Parathyroid adenoma (tissue), 2 donors: ENCODE data around the gene PRLH.

Experiments
- H2AFZ ChIP-seq: fragments of 300-600 bp; sonication (generic); one replicate; pipeline ENCODE4 v1.7.0; 2017; ENCODE audit warnings: antibody characterized with exemption, mild to moderate bottlenecking
- H3K27ac ChIP-seq: fragments of 300-600 bp; sonication (generic); one replicate; pipeline ENCODE4 v1.7.0; 2017
- H3K27me3 ChIP-seq: fragments of 300-600 bp; sonication (generic); one replicate; pipeline ENCODE4 v1.7.0; 2017; ENCODE audit warnings: low read length; ENCODE audit not compliant: control insufficient read depth, insufficient read depth
- H3K36me3 ChIP-seq: fragments of 300-600 bp; sonication (generic); one replicate; pipeline ENCODE4 v1.7.0; 2017; ENCODE audit warnings: low read length; ENCODE audit not compliant: control insufficient read depth, insufficient read depth
- H3K4me1 ChIP-seq: fragments of 300-600 bp; sonication (generic); one replicate; pipeline ENCODE4 v1.7.0; 2017; ENCODE audit warnings: control low read depth
- H3K4me2 ChIP-seq: fragments of 300-600 bp; sonication (generic); one replicate; pipeline ENCODE4 v1.7.0; 2017; ENCODE audit warnings: low read length
- H3K4me3 ChIP-seq: fragments of 300-600 bp; sonication (generic); one replicate; pipeline ENCODE4 v1.7.0; 2017; ENCODE audit warnings: low read depth, low read length
- H3K79me2 ChIP-seq: fragments of 300-600 bp; sonication (generic); one replicate; pipeline ENCODE4 v1.7.0; 2017; ENCODE audit warnings: control low read depth
- H3K9ac ChIP-seq: fragments of 300-600 bp; sonication (generic); one replicate; pipeline ENCODE4 v1.7.0; 2017; ENCODE audit warnings: mild to moderate bottlenecking
- H3K9me3 ChIP-seq: fragments of 300-600 bp; sonication (generic); one replicate; pipeline ENCODE4 v1.7.0; 2017; ENCODE audit warnings: low read length; ENCODE audit not compliant: control insufficient read depth
- TF ChIP-seq, protein P1 (sequence below): fragments of 300-600 bp; sonication (generic); IDR thresholded peaks from one replicate; pipeline ENCODE4 v1.7.0; 2017; ENCODE audit warnings: antibody characterized with exemption, mild to moderate bottlenecking
- donor health status: primary hyperparathyroidism.

PRLH gene

DNA sequence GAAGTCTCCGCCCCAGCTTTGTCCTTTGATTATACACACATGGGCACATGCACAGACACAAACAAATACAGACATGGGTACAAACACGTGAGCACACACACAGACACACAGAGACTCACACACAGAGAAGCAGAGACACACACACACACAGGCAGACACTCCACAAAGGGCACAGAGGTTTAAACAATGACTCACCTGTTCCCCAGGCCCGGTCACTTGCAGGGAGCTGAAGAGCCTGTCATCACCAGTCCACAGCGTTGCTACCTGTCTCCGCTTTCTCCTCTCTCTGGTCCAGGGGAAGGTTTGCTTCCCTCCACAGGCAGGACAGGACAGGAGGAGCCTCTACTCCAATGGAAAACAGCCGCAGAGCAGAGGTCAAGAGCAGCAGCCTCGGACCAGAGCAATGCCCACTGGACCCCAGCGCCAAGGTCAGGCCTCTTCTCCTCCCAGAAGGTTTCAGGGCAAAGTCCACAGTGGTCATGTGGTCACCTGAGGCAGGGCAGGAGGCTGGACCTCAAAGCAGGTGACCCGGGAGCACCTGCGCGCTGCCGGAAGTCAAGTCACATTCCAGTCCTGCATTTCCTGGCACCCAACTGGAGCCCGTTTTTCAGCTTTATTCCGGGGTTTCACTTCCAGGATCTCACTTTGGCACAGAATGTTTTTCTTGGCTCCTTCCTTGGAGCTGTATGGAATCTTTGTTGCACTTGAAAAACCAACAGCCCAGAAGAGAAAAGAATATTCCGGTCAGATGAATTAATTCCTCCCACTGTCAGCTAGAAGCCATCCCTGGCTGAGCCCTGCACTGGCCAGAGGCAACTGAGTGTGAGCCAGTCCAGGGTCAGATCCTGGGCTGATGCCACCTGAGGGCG is 24.1 kb downstream of the PRLH start, which contains the start of gene RAB17:
Gene RAB17 (minus strand): TSS at position 463 of the 869 bp plus-strand sequence. CDS start 4,580 bp downstream, outside the sequence.
- Histone ChIP-seq H3K4me1 (peaks cover 38% of the 10 kb centered on the region), H3K4me2 (peak within 1 kb of the TSS; percentile 85), H2AFZ (peak within 1 kb of the TSS; percentile 72), H3K27me3 (no peaks in the 10 kb centered on the region), H3K79me2 (no peaks in the 10 kb centered on the region), H3K27ac (peak within 1 kb of the TSS; percentile 94), H3K9me3 (no peaks in the 10 kb centered on the region), H3K4me3 (peak within 1 kb of the TSS; percentile 70), H3K36me3 (no peaks in the 10 kb centered on the region), H3K9ac (peak within 1 kb of the TSS; percentile 40)
- TF ChIP-seq, protein P1, sequence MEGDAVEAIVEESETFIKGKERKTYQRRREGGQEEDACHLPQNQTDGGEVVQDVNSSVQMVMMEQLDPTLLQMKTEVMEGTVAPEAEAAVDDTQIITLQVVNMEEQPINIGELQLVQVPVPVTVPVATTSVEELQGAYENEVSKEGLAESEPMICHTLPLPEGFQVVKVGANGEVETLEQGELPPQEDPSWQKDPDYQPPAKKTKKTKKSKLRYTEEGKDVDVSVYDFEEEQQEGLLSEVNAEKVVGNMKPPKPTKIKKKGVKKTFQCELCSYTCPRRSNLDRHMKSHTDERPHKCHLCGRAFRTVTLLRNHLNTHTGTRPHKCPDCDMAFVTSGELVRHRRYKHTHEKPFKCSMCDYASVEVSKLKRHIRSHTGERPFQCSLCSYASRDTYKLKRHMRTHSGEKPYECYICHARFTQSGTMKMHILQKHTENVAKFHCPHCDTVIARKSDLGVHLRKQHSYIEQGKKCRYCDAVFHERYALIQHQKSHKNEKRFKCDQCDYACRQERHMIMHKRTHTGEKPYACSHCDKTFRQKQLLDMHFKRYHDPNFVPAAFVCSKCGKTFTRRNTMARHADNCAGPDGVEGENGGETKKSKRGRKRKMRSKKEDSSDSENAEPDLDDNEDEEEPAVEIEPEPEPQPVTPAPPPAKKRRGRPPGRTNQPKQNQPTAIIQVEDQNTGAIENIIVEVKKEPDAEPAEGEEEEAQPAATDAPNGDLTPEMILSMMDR: no peak

DNA sequence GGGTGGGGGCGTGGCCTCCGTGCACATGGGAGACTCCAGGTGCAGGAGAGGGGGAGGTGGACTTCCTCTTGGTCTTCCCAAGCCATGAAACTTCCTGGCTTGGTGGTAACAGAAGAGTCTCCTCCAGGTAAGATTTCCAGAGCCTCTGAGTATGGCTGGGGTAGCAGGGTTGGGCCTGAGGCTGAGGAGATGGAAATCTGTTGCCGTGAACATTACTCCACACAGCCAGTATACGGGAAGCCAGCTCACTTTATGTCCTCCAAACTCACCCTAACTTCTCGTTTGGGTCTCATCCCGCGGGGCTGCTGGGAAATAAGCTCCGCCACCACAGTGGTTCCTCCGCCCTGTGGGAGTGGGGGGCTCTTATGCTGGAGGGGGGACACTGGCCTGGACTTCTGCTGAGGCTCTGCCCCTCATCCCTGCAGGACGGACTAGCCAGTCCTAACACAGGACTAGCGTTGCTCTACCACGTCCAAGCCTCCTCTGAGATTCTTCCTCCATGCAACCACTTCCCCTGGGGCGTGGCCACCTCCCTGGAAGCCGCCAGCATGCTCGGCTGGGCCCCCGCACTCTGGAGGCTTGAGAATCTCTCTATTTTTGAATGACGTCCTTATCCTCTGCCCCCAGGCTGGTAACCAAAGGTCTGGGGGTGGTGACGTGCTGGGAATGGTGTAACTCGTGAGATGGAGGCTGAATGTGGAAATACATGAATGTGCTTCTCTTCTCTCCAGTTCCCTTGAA is 24.9 kb downstream of the PRLH start:
- Histone ChIP-seq H3K36me3 (no peaks in the 10 kb centered on the region), H3K79me2 (no peaks in the 10 kb centered on the region), H3K4me3 (peak overlapping the region; percentile 70), H3K4me2 (peak overlapping the region; percentile 85), H2AFZ (peak overlapping the region; percentile 72), H3K4me1 (peaks cover 36% of the 10 kb centered on the region), H3K27me3 (no peaks in the 10 kb centered on the region), H3K9ac (peak overlapping the region; percentile 40), H3K27ac (peak overlapping the region; percentile 94), H3K9me3 (no peaks in the 10 kb centered on the region)
- TF ChIP-seq, protein P1: no peak

DNA sequence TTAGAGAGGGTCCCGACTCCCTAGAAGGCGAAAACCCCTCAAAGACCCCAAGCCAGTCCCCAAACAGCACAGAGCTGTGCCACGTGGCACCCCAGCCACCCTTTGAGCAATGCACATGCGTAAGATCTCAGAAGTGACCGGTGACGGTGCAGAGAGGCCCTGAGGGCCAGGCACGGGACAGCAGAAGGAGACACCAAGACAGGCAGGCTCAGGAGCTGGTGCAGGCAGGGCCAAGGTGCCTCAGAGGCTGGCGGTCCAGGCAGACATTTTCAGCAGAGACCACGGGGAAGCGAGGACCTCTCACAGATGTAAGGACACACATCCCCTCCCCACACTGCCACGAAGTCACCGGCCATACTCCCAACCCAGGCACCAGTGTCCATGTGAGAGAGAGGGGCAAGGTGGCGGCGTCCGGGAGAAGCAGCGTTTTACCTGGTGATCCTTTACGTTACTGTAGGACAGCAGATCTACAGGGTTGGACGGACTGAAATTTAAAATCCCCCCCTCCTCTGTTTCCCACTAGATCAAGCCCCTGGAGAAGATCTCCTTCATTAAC is 26.1 kb downstream of the PRLH start:
- no peak overlapping the region for H3K9ac ChIP-seq
- H3K4me1 ChIP-seq: peaks cover 29% of the 10 kb centered on the region
- TF ChIP-seq, protein P1: no peak
- H3K36me3 ChIP-seq: no peaks in the 10 kb centered on the region
- no peaks in the 10 kb centered on the region for H3K79me2 ChIP-seq
- no peaks in the 10 kb centered on the region for H3K27me3 ChIP-seq
- H3K4me3 ChIP-seq: no peak overlapping the region
- no peak overlapping the region for H3K27ac ChIP-seq
- H3K9me3 ChIP-seq: no peaks in the 10 kb centered on the region
- H2AFZ ChIP-seq: no peak overlapping the region
- no peak overlapping the region for H3K4me2 ChIP-seq

DNA sequence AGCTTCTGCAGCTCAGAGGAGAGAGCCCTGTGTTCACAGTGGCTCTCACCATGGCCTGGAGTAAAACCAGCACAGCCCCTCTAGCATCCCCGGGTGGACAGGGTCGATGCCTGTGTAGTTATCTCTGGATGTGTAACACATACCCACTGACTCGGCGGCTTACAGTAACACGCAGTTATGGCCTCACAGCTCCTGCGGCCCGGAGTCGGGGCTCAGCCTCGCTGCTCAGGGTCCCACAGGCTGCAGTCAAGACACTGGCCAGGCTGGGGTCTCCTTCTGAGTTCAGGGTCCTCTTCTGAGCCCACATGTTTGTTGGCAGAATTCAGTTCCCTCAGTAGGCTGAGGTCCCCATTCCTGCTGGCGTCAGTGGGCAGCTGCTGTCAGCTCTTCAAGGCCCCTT is 26.7 kb downstream of the PRLH start:
- Histone ChIP-seq H3K27me3 (no peaks in the 10 kb centered on the region), H3K79me2 (no peaks in the 10 kb centered on the region), H3K4me1 (peaks cover 28% of the 10 kb centered on the region), H3K9me3 (no peaks in the 10 kb centered on the region), H3K4me3 (no peak overlapping the region), H3K4me2 (no peak overlapping the region), H3K27ac (no peak overlapping the region), H2AFZ (no peak overlapping the region), H3K36me3 (no peaks in the 10 kb centered on the region), H3K9ac (no peak overlapping the region)
- TF ChIP-seq, protein P1: no peak
